Measurements from ENCODE around the gene NGFR. TPM values are rescaled to one million over a fixed set of nuclear protein-coding genes. Genes with fewer than 3 reads are reported as not detected.
"Not testable (repeated sequence)": the region's sequence is repeated elsewhere in the genome, so short reads cannot be mapped to it uniquely, and the experiment has no call there.

Gene NGFR
- total RNA-seq, 2 experiments from 2014 or later, result 0.10 to 1.1 TPM

DNA sequence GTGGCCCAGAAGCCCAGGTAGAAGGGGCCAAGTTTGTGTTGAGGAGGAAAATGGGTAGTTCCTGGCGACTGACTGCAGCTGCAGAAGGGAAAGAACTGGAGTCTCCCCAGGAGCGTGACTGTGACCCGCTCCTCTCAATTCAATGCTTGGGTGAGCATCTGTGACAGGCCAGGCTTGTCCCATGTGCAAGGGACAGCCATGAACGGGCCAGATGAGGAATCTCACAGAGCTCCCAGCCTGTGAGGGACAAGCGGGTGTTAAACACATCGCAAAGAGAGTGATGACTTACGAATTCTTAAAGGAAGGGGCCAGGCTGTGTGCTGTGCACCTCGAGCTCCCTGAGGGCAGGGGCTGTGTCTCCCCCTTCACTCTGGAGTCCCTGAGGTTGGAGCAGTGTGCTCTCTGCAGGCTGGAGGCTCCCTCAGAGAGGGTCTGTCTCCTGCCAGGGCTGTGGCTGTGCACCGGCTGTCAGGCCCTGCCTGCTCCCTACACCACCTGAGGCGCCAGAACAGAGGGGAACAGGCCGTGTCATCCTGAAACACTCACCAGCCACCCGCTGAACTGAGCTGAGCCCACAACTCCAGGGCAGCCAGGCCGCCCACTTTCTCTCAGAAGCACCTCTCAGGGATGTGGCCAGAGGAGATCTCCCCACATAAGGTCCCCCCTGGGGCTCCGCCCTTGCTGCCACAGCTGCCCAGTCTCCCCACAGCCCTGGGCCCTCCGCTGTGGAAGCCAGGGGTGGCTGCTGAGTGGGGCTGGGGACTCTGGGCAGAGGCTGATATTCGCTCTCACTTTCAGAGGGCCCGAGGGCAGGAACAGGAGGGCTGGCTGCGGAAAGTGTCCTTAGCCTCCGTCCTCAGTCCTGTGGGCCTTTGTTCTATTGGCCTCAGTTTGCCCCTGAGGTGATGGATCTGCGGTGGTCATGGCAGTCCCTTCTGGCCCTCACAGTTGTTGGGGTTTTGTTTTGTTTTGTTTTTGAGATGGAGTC, 54.9 kb downstream of the NGFR start:
- Histone ChIP-seq H3K79me2 (ENCODE audit: insufficient read depth, low read depth, low read length) (no peaks in the 10 kb centered on the region), H3K9me2 (ENCODE audit: insufficient read depth, low read length) (no peaks in the 10 kb centered on the region), H3K9me3 (ENCODE audit: low read length) (no peaks in the 10 kb centered on the region), H3K4me1 (ENCODE audit: insufficient read depth, low read length, poor library complexity, severe bottlenecking) (no peaks in the 10 kb centered on the region), H3K4me3 (ENCODE audit: low read depth, low read length, poor library complexity, severe bottlenecking) (no peak overlapping the region), H3K4me2 (ENCODE audit: low read length) (no peak overlapping the region), H3K36me3 (ENCODE audit: insufficient read depth, low read length) (no peaks in the 10 kb centered on the region), H2AFZ (ENCODE audit: low read length) (no peak overlapping the region), H4K20me1 (ENCODE audit: insufficient read depth, low read length) (no peaks in the 10 kb centered on the region), H3K27ac (ENCODE audit: low read depth, low read length, poor library complexity, severe bottlenecking) (no peak overlapping the region)
- POLR2A ChIA-PET, result no interaction called here
- CTCF ChIA-PET (ENCODE audit: unreplicated experiment), result no interaction called here
- DNase-seq (ENCODE audit: low spot score), result no peak
- BruUV-seq (replicated peaks), result no TSS peak
- TF ChIP-seq, protein P1, sequence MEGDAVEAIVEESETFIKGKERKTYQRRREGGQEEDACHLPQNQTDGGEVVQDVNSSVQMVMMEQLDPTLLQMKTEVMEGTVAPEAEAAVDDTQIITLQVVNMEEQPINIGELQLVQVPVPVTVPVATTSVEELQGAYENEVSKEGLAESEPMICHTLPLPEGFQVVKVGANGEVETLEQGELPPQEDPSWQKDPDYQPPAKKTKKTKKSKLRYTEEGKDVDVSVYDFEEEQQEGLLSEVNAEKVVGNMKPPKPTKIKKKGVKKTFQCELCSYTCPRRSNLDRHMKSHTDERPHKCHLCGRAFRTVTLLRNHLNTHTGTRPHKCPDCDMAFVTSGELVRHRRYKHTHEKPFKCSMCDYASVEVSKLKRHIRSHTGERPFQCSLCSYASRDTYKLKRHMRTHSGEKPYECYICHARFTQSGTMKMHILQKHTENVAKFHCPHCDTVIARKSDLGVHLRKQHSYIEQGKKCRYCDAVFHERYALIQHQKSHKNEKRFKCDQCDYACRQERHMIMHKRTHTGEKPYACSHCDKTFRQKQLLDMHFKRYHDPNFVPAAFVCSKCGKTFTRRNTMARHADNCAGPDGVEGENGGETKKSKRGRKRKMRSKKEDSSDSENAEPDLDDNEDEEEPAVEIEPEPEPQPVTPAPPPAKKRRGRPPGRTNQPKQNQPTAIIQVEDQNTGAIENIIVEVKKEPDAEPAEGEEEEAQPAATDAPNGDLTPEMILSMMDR (conservative IDR thresholded peaks at IDR 0.05; ENCODE audit: low read length), result no peak
- no peak for TF ChIP-seq EZH2phosphoT487 (IDR thresholded peaks at IDR 0.05; ENCODE audit: borderline replicate concordance, low read depth, low read length)
- intact Hi-C loops (cut with micrococcal nuclease; ENCODE audit: unreplicated experiment), result no loop called here

DNA sequence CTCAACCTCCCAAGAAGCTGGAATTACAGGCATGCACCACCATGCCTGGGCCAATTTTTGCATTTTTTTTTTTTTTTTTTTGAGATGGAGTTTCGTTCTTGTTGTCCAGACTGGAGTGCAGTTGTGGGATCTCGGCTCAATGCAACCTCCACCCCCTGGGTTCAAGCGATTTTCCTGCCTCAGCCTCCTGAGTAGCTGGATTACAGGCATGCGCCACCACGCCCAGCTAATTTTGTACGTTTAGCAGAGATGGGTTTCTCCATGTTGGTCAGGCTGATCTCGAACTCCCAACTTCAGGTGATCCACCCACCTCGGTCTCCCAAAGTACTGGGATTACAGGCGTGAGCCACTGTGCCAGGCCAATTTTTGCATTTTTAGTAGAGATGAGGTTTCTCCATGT, 55.7 kb downstream of the NGFR start:
- H3K4me3 ChIP-seq (ENCODE audit: low read depth, low read length, poor library complexity, severe bottlenecking); H3K36me3 ChIP-seq (ENCODE audit: insufficient read depth, low read length); CTCF ChIA-PET (ENCODE audit: unreplicated experiment); DNase-seq (ENCODE audit: low spot score); intact Hi-C loops (cut with micrococcal nuclease; ENCODE audit: unreplicated experiment); H3K79me2 ChIP-seq (ENCODE audit: insufficient read depth, low read depth, low read length); H2AFZ ChIP-seq (ENCODE audit: low read length); H3K27ac ChIP-seq (ENCODE audit: low read depth, low read length, poor library complexity, severe bottlenecking); H4K20me1 ChIP-seq (ENCODE audit: insufficient read depth, low read length); BruUV-seq (replicated peaks); POLR2A ChIA-PET; H3K9me2 ChIP-seq (ENCODE audit: insufficient read depth, low read length); H3K4me1 ChIP-seq (ENCODE audit: insufficient read depth, low read length, poor library complexity, severe bottlenecking); H3K4me2 ChIP-seq (ENCODE audit: low read length); H3K9me3 ChIP-seq (ENCODE audit: low read length): not testable (repeated sequence)

GRCh38 chr17:49551221-49552069, 56.4 kb downstream of the NGFR start:
- Histone ChIP-seq H3K4me1 (ENCODE audit: insufficient read depth, low read length, poor library complexity, severe bottlenecking) (peaks cover 3% of the 10 kb centered on the region), H3K4me2 (ENCODE audit: low read length) (no peak overlapping the region), H4K20me1 (ENCODE audit: insufficient read depth, low read length) (no peaks in the 10 kb centered on the region), H3K4me3 (ENCODE audit: low read depth, low read length, poor library complexity, severe bottlenecking) (no peak overlapping the region), H3K9me2 (ENCODE audit: insufficient read depth, low read length) (no peaks in the 10 kb centered on the region), H3K9me3 (ENCODE audit: low read length) (no peaks in the 10 kb centered on the region), H3K79me2 (ENCODE audit: insufficient read depth, low read depth, low read length) (no peaks in the 10 kb centered on the region), H2AFZ (ENCODE audit: low read length) (no peak overlapping the region), H3K36me3 (ENCODE audit: insufficient read depth, low read length) (no peaks in the 10 kb centered on the region), H3K27ac (ENCODE audit: low read depth, low read length, poor library complexity, severe bottlenecking) (no peak overlapping the region)
- DNase-seq (ENCODE audit: low spot score), result no peak
- POLR2A ChIA-PET, result no interaction called here
- no TSS peak for BruUV-seq (replicated peaks)
- intact Hi-C loops (cut with micrococcal nuclease; ENCODE audit: unreplicated experiment), result no loop called here
- TF ChIP-seq, protein P1 (conservative IDR thresholded peaks at IDR 0.05; ENCODE audit: low read length), result no peak
- no peak for TF ChIP-seq EZH2phosphoT487 (IDR thresholded peaks at IDR 0.05; ENCODE audit: borderline replicate concordance, low read depth, low read length)
- CTCF ChIA-PET (ENCODE audit: unreplicated experiment), result no interaction called here

All from OCI-LY7 (cell line).